Tibial artery (tissue), 4 donors: ENCODE measurements around the gene EGFLAM.

Experiments used
- DNase-seq, 2 donors: peaks; one replicate each; pipeline ENCODE4 v3.0.0-alpha.2; 2019
- H3K27ac ChIP-seq, 2 donors: fragments of 200-600 bp; sonication (generic) in 1 of 2; 1 replicate in 1 of 2; 2 replicates in 1 of 2; pipeline ENCODE4 v1.5.1; 2018 to 2019; ENCODE audit warnings: mild to moderate bottlenecking in 1 of 2
- H3K27me3 ChIP-seq, 2 donors: fragments of 200-600 bp; sonication (generic) in 1 of 2; one replicate each; pipeline versions ENCODE4 v1.5.1 to v1.6.0; 2016 to 2019
- H3K36me3 ChIP-seq, 3 donors: fragments of 200-600 bp; sonication (generic) in 2 of 3; one replicate each; pipeline ENCODE4 v1.5.1; 2016 to 2019; ENCODE audit warnings: mild to moderate bottlenecking in 2 of 3
- H3K4me1 ChIP-seq, 4 donors: fragments of 200-600 bp; sonication (generic) in 2 of 4; 1 replicate in 3 of 4; 2 replicates in 1 of 4; pipeline ENCODE4 v1.5.1; 2016 to 2019
- H3K4me3 ChIP-seq, 2 donors: fragments of 200-600 bp; sonication (generic) in 1 of 2; 1 replicate in 1 of 2; 2 replicates in 1 of 2; pipeline ENCODE4 v1.5.1; 2018 to 2019; ENCODE audit warnings: mild to moderate bottlenecking in 2 of 2
- H3K9me3 ChIP-seq, 3 donors: fragments of 200-600 bp; sonication (generic) in 1 of 3; one replicate each; pipeline ENCODE4 v1.5.1; 2016 to 2019
- CTCF ChIP-seq, 2 experiments: fragments of 200-600 bp in 1 of 2; fragments of 450-650 bp in 1 of 2; IDR thresholded peaks; one replicate each; pipeline ENCODE4 v1.5.1; 2017 to 2019; ENCODE audit warnings: antibody characterized with exemption in 2 of 2, mild to moderate bottlenecking in 1 of 2, moderate library complexity in 1 of 2
- intact Hi-C: fragments of 100-400 bp; cut with DNase I; formaldehyde crosslinking; loops from one replicate; pipeline ENCODE4 v1.15.0; 2023; ENCODE audit warnings: low total_unique reads

Gene EGFLAM

GRCh38 chr5:38305148-38305547, 46.8 kb downstream of the EGFLAM start:
- no peak for TF ChIP-seq CTCF (IDR thresholded peaks at IDR 0.05)

GRCh38 chr5:38307845-38308244, 49.5 kb downstream of the EGFLAM start:
- H3K4me3 ChIP-seq: no peak overlapping the region
- H3K9me3 ChIP-seq: peaks cover 5 to 10% (median 8%) of the 10 kb centered on the region in 3 donors
- no peaks in the 10 kb centered on the region for H3K36me3 ChIP-seq
- TF ChIP-seq CTCF (IDR thresholded peaks at IDR 0.05): no peak
- no peaks in the 10 kb centered on the region for H3K4me1 ChIP-seq
- H3K27ac ChIP-seq: no peak overlapping the region
- intact Hi-C loops: no loop called here
- DNase-seq: no peak
- H3K27me3 ChIP-seq: no peaks in the 10 kb centered on the region

More at GRCh38 chr5:38305148-38305547, 46.8 kb downstream of the EGFLAM start:
- no peaks in the 10 kb centered on the region for H3K4me1 ChIP-seq
- intact Hi-C loops: no loop called here
- no peak overlapping the region for H3K27ac ChIP-seq
- DNase-seq: no peak
- no peak overlapping the region for H3K4me3 ChIP-seq
- H3K27me3 ChIP-seq: no peaks in the 10 kb centered on the region
- H3K9me3 ChIP-seq: peaks cover 5 to 10% (median 8%) of the 10 kb centered on the region in 3 donors
- H3K36me3 ChIP-seq: no peaks in the 10 kb centered on the region

- Histone ChIP-seq H3K9me3 (no peaks in the 10 kb centered on the region), H3K4me1 (no peaks in the 10 kb centered on the region), H3K4me3 (no peak overlapping the region), H3K27ac (no peak overlapping the region), H3K27me3 (no peaks in the 10 kb centered on the region), H3K36me3 (no peaks in the 10 kb centered on the region)
- no peak for TF ChIP-seq CTCF (IDR thresholded peaks at IDR 0.05)
- intact Hi-C loops: no loop called here
- no peak for DNase-seq
Observed at GRCh38 chr5:38316544-38317224, 58.3 kb downstream of the EGFLAM start.

- Histone ChIP-seq H3K9me3 (no peaks in the 10 kb centered on the region), H3K36me3 (no peaks in the 10 kb centered on the region), H3K27me3 (no peaks in the 10 kb centered on the region), H3K4me3 (no peak overlapping the region), H3K4me1 (no peaks in the 10 kb centered on the region), H3K27ac (no peak overlapping the region)
- no peak for DNase-seq
- intact Hi-C loops: no loop called here
- no peak for TF ChIP-seq CTCF (IDR thresholded peaks at IDR 0.05)
Observed at GRCh38 chr5:38317868-38318267, 59.5 kb downstream of the EGFLAM start.

- intact Hi-C loops: no loop called here
- no peak overlapping the region for H3K4me3 ChIP-seq
- H3K27me3 ChIP-seq: no peaks in the 10 kb centered on the region
- H3K27ac ChIP-seq: no peak overlapping the region
- no peak for DNase-seq
- no peaks in the 10 kb centered on the region for H3K36me3 ChIP-seq
- no peaks in the 10 kb centered on the region for H3K9me3 ChIP-seq
- no peaks in the 10 kb centered on the region for H3K4me1 ChIP-seq
- TF ChIP-seq CTCF (IDR thresholded peaks at IDR 0.05): no peak
Observed at GRCh38 chr5:38319491-38319890, 61.1 kb downstream of the EGFLAM start.

- no peaks in the 10 kb centered on the region for H3K9me3 ChIP-seq
- no peaks in the 10 kb centered on the region for H3K4me1 ChIP-seq
- no peaks in the 10 kb centered on the region for H3K27me3 ChIP-seq
- no peak overlapping the region for H3K4me3 ChIP-seq
- TF ChIP-seq CTCF (IDR thresholded peaks at IDR 0.05): no peak
- H3K36me3 ChIP-seq: no peaks in the 10 kb centered on the region
- no peak overlapping the region for H3K27ac ChIP-seq
- intact Hi-C loops: no loop called here
- DNase-seq: no peak
Observed at GRCh38 chr5:38321978-38322377, 63.6 kb downstream of the EGFLAM start.
